ENCODE data around the gene DIP2A.

Gene DIP2A

DNA sequence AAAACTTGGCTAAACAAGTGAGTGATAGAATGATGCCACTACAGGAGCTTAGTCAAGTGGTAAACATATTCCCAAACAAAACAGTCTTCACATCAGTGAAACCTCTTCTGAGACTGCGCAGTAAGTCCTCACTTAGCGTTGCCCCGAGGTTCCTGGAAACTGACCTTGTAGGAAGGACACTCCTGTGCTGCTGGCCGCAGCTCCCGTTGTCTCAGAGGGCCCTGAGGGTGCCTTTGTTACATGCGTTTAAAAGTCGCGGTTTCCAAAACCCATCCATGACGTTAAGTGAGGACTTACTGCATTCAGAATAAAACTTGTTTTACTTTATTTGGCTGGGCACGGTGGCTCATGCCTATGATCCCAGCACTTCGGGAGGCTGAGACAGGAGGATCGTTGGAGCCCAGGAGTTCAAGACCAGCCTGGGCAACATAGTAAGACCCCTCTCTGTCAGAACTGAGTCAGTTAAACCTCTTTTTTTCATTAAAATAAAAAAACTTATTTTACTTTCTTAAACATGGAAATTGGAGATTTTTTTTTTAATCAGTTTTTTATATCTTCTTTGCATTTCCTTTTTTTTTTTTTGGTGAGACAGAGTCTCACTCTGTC lies 36.0 kb upstream of the DIP2A start:
- H3K4me3 ChIP-seq (ENCODE audit: severe bottlenecking): no peak overlapping the region
- ATAC-seq (ENCODE audit: low read depth) (no peak), DNase-seq (ENCODE audit: low spot score) (no peak)
- no peaks in the 10 kb centered on the region for H3K9me3 ChIP-seq (ENCODE audit: severe bottlenecking)
- H3K27me3 ChIP-seq (ENCODE audit: insufficient read depth, poor library complexity, severe bottlenecking): no peaks in the 10 kb centered on the region
- H3K36me3 ChIP-seq (ENCODE audit: low read depth): peaks cover 50% of the 10 kb centered on the region
- no peaks in the 10 kb centered on the region for H3K4me1 ChIP-seq (ENCODE audit: insufficient read depth, poor library complexity, severe bottlenecking)
- TF ChIP-seq, protein P1, sequence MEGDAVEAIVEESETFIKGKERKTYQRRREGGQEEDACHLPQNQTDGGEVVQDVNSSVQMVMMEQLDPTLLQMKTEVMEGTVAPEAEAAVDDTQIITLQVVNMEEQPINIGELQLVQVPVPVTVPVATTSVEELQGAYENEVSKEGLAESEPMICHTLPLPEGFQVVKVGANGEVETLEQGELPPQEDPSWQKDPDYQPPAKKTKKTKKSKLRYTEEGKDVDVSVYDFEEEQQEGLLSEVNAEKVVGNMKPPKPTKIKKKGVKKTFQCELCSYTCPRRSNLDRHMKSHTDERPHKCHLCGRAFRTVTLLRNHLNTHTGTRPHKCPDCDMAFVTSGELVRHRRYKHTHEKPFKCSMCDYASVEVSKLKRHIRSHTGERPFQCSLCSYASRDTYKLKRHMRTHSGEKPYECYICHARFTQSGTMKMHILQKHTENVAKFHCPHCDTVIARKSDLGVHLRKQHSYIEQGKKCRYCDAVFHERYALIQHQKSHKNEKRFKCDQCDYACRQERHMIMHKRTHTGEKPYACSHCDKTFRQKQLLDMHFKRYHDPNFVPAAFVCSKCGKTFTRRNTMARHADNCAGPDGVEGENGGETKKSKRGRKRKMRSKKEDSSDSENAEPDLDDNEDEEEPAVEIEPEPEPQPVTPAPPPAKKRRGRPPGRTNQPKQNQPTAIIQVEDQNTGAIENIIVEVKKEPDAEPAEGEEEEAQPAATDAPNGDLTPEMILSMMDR (IDR thresholded peaks at IDR 0.05; ENCODE audit: poor library complexity, severe bottlenecking): no peak
- H3K27ac ChIP-seq (ENCODE audit: poor library complexity, severe bottlenecking): no peak overlapping the region

DNA sequence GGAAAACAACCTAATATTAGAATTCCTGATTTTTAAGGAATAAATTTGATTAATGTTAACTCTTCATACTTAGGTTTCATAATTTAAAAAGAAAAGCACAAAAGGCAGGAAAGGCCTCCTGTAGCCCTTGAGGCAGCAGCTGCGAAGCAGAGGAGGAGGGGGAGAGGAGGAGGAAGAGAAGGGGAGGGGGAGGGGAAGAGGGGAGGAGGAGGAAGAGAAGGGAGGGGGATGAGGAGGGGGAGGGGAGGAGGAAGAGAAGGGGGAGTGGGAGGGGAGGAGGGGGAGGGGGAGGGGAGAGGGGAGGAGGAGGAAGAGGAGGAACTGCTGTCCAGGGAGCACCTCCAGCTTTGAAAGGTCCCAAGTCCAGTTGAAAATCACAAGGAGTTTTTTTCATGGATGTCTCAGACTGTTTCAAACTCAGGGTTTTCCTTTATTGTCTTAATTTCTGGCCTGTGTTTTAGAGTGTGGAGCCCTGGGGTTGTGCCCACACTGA lies 35.1 kb upstream of the DIP2A start:
- Histone ChIP-seq H3K4me3 (ENCODE audit: severe bottlenecking) (no peak overlapping the region), H3K4me1 (ENCODE audit: insufficient read depth, poor library complexity, severe bottlenecking) (no peaks in the 10 kb centered on the region), H3K27me3 (ENCODE audit: insufficient read depth, poor library complexity, severe bottlenecking) (no peaks in the 10 kb centered on the region), H3K27ac (ENCODE audit: poor library complexity, severe bottlenecking) (no peak overlapping the region), H3K9me3 (ENCODE audit: severe bottlenecking) (no peaks in the 10 kb centered on the region), H3K36me3 (ENCODE audit: low read depth) (peaks cover 46% of the 10 kb centered on the region)
- no peak for ATAC-seq (ENCODE audit: low read depth)
- no peak for DNase-seq (ENCODE audit: low spot score)
- TF ChIP-seq, protein P1 (IDR thresholded peaks at IDR 0.05; ENCODE audit: poor library complexity, severe bottlenecking): no peak

DNA sequence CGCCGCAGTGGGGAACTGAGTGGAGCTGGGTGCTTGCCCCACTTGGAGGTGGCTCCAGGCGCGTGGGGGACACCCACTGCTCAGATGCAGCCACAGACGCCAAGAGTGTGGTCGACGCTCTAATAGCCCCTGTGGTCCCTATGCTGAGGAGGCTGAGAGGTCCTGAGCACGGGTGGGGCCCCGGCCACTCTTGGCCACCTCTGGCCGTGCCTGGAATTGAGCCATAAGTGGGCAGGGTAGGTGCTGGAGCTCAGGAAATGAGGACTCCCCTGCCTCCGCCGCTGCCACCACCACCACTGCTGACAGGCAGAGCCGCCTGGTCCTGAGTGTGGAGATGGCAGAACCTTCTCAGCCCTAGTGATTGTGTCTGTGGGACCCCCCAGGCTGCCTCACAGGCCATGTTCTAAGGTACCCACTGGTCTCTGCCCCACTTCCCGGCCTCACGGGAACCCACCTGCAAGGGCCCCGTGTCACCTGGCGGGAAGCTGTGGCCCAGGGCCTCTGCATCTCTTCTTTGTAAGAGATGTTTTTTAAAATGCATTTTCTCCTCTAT lies 34.6 kb upstream of the DIP2A start:
- DNase-seq (ENCODE audit: low spot score): no peak
- TF ChIP-seq, protein P1 (IDR thresholded peaks at IDR 0.05; ENCODE audit: poor library complexity, severe bottlenecking): no peak
- H3K4me3 ChIP-seq (ENCODE audit: severe bottlenecking): no peak overlapping the region
- H3K9me3 ChIP-seq (ENCODE audit: severe bottlenecking): no peaks in the 10 kb centered on the region
- no peaks in the 10 kb centered on the region for H3K4me1 ChIP-seq (ENCODE audit: insufficient read depth, poor library complexity, severe bottlenecking)
- no peak overlapping the region for H3K27ac ChIP-seq (ENCODE audit: poor library complexity, severe bottlenecking)
- H3K36me3 ChIP-seq (ENCODE audit: low read depth): peaks cover 42% of the 10 kb centered on the region
- ATAC-seq (ENCODE audit: low read depth): no peak
- no peaks in the 10 kb centered on the region for H3K27me3 ChIP-seq (ENCODE audit: insufficient read depth, poor library complexity, severe bottlenecking)

- TF ChIP-seq, protein P1 (IDR thresholded peaks at IDR 0.05; ENCODE audit: poor library complexity, severe bottlenecking): no peak
- DNase-seq (ENCODE audit: low spot score) (no peak), ATAC-seq (ENCODE audit: low read depth) (no peak)
- Histone ChIP-seq H3K4me3 (ENCODE audit: severe bottlenecking) (no peak overlapping the region), H3K36me3 (ENCODE audit: low read depth) (peaks cover 39% of the 10 kb centered on the region), H3K27me3 (ENCODE audit: insufficient read depth, poor library complexity, severe bottlenecking) (no peaks in the 10 kb centered on the region), H3K4me1 (ENCODE audit: insufficient read depth, poor library complexity, severe bottlenecking) (no peaks in the 10 kb centered on the region), H3K9me3 (ENCODE audit: severe bottlenecking) (no peaks in the 10 kb centered on the region), H3K27ac (ENCODE audit: poor library complexity, severe bottlenecking) (no peak overlapping the region)
Observed at GRCh38 chr21:46424621-46425020, 34.1 kb upstream of the DIP2A start.

DNA sequence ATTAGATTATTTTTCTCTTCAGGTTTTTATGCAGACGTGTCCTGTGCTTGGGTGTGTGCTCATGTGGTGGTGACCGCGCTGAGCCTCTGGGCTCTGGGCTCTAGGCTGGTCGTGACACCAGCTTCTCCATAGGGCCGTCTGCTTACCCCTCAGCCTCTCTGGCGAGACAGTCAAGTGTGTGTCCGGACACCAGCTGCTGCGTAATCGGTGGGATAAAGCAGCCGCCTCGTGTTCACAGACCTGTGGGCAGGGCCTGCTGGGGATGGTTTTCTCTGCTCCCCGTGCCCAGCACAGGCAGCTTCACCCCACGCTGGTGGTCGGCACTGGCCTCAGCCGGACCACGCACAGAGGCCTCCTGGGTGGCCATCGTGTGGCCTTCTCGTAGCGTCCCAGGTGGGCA lies 33.6 kb upstream of the DIP2A start:
- H3K36me3 ChIP-seq (ENCODE audit: low read depth): peaks cover 39% of the 10 kb centered on the region
- ATAC-seq (ENCODE audit: low read depth): no peak

More for the DNA sequence above, 33.6 kb upstream of the DIP2A start:
- Histone ChIP-seq H3K9me3 (ENCODE audit: severe bottlenecking) (no peaks in the 10 kb centered on the region), H3K27ac (ENCODE audit: poor library complexity, severe bottlenecking) (no peak overlapping the region), H3K4me1 (ENCODE audit: insufficient read depth, poor library complexity, severe bottlenecking) (no peaks in the 10 kb centered on the region), H3K4me3 (ENCODE audit: severe bottlenecking) (no peak overlapping the region), H3K27me3 (ENCODE audit: insufficient read depth, poor library complexity, severe bottlenecking) (no peaks in the 10 kb centered on the region)
- DNase-seq (ENCODE audit: low spot score): no peak
- TF ChIP-seq, protein P1 (IDR thresholded peaks at IDR 0.05; ENCODE audit: poor library complexity, severe bottlenecking): no peak

Data from RWPE2 (cell line).